GM06990 (cell line): ENCODE results near the gene AMHR2.

Source experiments
- DNase-seq: peaks from one replicate; pipeline ENCODE4 v3.0.0-alpha.2; 2011; ENCODE audit not compliant: insufficient read length; ENCODE audit errors: extremely low read depth
- H3K27me3 ChIP-seq: replicated peaks from 2 replicates; pipeline ENCODE4 v1.6.0; 2011; ENCODE audit warnings: low read length; ENCODE audit not compliant: control insufficient read depth, insufficient read depth
- H3K36me3 ChIP-seq: 2 replicates; pipeline ENCODE4 v1.5.1; 2011; ENCODE audit warnings: low read length; ENCODE audit not compliant: control insufficient read depth, insufficient read depth
- H3K4me3 ChIP-seq: replicated peaks from 2 replicates; pipeline ENCODE4 v1.5.1; 2011; ENCODE audit warnings: low read depth, mild to moderate bottlenecking, control low read depth, low read length
- TF ChIP-seq, protein P1 (sequence below): IDR thresholded peaks from 2 replicates; pipeline ENCODE4 v1.5.1; 2011; ENCODE audit warnings: low read length, control low read depth, mild to moderate bottlenecking, inconsistent platforms; ENCODE audit not compliant: insufficient read depth, poor library complexity, severe bottlenecking

The AMHR2 gene

DNA sequence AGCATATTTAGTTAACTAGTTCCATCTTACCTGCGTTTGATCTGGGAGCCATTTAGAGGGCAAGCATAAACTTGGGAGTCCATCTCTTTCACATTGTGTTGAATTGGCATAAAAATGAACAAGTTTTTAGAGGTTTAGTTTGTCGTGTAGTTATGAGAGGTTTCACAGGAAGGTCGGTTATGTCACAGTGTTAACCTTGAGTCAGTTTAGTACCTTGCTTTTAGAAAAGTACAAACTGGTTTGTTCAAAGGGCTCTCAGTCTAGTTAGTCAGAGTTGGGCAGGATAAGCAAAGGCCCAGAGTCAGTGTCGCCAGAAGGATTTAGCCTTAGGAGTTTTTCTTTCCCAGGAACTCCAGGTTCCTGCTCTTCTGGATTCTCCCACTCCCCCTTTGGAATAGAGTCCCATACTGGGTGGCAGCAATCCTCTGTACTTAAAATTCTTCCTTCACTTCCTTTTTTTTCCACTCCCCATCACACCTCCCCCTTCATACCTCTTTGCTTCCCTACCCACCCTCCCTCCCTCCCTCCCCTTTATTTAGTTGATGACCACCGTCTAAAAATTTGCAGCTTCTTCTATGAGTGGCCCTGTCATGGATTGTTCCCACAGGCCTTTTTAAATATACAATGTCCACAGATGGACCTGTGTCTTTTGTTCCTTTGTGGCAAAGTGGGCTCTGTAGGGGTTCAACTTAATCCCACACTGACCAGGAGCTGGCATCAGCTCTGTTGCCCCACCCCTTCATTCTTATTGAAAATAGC is 40.3 kb downstream of the AMHR2 start:
- Histone ChIP-seq H3K36me3 (peaks cover 63% of the 10 kb centered on the region), H3K4me3 (no peak overlapping the region), H3K27me3 (no peaks in the 10 kb centered on the region)
- TF ChIP-seq, protein P1, sequence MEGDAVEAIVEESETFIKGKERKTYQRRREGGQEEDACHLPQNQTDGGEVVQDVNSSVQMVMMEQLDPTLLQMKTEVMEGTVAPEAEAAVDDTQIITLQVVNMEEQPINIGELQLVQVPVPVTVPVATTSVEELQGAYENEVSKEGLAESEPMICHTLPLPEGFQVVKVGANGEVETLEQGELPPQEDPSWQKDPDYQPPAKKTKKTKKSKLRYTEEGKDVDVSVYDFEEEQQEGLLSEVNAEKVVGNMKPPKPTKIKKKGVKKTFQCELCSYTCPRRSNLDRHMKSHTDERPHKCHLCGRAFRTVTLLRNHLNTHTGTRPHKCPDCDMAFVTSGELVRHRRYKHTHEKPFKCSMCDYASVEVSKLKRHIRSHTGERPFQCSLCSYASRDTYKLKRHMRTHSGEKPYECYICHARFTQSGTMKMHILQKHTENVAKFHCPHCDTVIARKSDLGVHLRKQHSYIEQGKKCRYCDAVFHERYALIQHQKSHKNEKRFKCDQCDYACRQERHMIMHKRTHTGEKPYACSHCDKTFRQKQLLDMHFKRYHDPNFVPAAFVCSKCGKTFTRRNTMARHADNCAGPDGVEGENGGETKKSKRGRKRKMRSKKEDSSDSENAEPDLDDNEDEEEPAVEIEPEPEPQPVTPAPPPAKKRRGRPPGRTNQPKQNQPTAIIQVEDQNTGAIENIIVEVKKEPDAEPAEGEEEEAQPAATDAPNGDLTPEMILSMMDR = no peak
- DNase-seq = no peak

DNA sequence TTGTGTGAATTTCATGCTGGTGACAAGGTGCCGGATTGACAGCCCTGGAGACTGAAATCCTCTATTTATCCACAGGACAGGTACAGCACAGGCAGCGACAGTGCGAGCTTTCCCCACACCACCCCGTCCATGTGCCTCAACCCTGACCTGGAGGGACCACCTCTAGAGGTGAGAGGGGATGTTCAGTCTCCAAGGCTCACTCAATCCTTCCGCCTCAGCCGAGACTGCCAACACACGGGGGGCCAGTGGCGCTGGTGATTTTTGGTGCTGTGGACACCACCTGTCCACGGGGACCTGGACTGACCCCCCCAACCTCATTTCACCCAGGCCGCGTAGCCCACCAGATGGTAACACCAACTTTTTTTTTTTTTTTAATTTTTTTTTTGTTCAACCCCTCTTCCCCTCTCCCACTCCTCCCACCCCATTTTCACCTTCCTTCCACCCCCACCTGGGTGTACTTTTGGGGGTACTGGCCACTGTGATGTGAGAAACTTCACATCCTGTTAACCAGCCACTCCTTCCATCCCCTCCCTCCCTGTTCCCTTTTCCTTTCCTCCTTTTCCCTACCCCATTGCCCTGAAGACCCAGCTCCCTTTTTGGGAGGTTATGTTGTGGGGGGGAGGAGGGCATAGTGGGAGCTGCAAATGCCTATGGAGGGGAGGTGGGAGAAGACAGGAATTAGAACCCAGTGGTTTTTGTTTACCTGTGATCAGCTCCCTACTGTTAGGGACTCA is 41.2 kb downstream of the AMHR2 start:
- TF ChIP-seq, protein P1 = no peak
- Histone ChIP-seq H3K4me3 (no peak overlapping the region), H3K36me3 (peaks cover 62% of the 10 kb centered on the region), H3K27me3 (no peaks in the 10 kb centered on the region)
- DNase-seq = no peak

DNA sequence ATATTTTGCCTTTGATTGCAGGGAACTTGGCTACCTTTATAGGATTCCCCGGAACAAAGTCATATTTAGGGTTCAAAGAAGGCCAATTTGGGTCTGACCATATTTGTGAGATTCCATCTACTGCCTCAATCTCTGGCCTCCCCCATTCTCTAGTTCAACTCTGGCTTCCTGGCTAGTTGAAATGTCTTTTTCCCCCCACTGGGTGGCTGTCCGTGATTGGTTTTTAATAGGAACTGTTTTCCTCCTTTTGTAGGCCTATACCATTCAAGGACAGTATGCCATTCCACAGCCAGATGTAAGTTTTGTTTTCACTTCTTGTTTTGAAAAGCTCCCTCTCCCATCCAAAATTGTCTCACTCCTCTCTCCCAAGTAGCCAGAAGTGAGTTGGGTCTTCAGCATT is 42.0 kb downstream of the AMHR2 start:
- TF ChIP-seq, protein P1 = no peak
- no peaks in the 10 kb centered on the region for H3K27me3 ChIP-seq
- DNase-seq = no peak
- peaks cover 60% of the 10 kb centered on the region for H3K36me3 ChIP-seq
- no peak overlapping the region for H3K4me3 ChIP-seq

DNA sequence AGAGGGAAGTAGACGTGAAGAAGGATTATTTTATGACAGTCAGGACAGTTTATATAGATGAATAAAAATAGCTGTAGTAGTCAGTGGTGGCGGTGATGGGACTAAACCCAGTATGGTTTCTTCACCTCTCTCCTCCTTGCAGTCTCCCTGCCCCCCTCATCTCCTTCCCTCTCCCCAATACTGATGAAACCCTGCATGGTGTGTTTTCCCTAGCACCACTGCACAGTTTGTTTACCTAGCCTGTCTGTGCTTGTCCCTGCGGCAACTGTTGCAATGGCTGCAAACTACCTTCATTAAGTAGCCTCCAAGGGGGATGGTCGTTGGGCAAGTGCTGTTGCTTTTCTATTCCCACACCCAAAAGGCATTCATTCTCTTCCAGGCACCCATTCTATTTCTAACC is 43.0 kb downstream of the AMHR2 start:
- no peaks in the 10 kb centered on the region for H3K27me3 ChIP-seq

DNA sequence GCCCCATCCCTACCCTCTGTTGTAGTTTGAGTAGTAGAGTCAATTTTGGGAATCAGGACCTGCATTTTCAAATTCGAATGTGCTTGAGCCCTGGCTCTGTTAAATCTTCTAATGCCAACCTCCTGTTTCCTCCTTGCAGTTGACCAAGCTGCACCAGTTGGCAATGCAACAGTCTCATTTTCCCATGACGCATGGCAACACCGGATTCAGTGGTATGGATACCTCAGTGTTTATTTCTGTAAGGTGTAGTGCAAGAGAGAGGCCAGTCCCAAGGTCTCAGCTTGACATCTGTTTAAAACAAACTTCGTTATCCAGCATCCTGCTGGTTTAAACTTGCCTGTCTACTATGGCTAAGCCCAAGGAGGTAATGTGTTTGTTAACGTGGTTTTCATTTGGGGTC is 43.4 kb downstream of the AMHR2 start:
- no peak for DNase-seq
- TF ChIP-seq, protein P1 = no peak
- Histone ChIP-seq H3K36me3 (peaks cover 59% of the 10 kb centered on the region), H3K4me3 (no peak overlapping the region), H3K27me3 (no peaks in the 10 kb centered on the region)

More for the DNA sequence above, 43.0 kb downstream of the AMHR2 start:
- TF ChIP-seq, protein P1 = no peak
- DNase-seq = no peak
- Histone ChIP-seq H3K36me3 (peaks cover 56% of the 10 kb centered on the region), H3K4me3 (no peak overlapping the region)
